ENCODE data around the gene LPAR1. TPM values are rescaled to one million over a fixed set of nuclear protein-coding genes. Genes with fewer than 3 reads are reported as not detected.

Gene LPAR1
- total RNA-seq, 2 experiments from 2014 or later, result not detected

DNA sequence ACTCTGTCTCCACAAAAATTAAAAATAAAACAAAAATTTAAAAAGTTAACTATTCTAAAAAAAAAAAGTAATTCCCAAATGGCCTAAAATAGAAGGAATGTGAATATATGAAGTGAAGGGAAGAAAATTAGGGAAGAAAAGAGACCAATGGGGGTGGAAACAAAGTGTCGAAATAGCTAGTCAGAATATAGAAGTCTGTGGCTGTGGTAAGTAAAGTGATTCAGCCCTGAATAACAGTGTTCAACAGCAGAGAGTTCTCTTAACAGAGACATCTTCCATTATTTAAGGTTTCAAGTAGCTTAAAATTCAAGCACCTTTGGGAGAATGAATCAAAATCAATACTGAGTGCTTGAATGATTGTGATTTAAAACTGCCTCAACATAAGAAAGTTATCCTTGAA, 51.7 kb downstream of the LPAR1 start:
- no peaks in the 10 kb centered on the region for H3K27me3 Mint-ChIP-seq
- H3K36me3 Mint-ChIP-seq, result no peaks in the 10 kb centered on the region
- no peaks in the 10 kb centered on the region for H3K4me1 Mint-ChIP-seq (ENCODE audit: low read depth)
- intact Hi-C loops (cut with micrococcal nuclease), result no loop called here
- H3K4me3 Mint-ChIP-seq, result no peak overlapping the region
- ChIA-PET CTCF (no interaction called here), POLR2A (no interaction called here)
- no peak for DNase-seq
- no peak overlapping the region for H3K27ac Mint-ChIP-seq
- peaks cover 2% of the 10 kb centered on the region for H3K9me3 Mint-ChIP-seq

DNA sequence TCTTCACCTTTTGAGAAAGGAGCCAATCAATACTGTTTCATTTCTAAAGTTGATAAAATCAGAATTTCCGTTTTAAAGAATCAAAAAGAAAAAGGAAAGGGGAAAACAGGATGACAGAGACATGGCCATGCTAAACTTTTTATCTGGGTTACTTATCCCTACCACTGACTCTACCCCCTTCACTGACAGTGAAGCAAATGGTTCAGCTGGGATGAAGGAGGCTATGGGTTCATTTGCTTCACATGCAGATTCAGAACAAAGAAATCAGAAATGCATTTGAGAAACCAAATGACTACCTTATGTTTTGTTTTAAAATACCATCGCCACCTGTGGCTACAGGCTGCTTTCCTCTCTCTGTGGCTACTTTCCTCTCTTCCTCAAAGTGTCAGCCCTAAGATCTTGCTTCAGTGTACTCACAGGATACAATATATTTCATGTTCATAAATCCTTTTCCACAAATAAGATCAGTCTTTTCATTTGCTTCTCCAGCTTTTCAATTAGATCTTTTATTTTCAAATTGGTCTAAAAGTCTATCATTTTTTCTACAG, 53.3 kb downstream of the LPAR1 start:
- no peak overlapping the region for H3K27ac Mint-ChIP-seq
- no peak overlapping the region for H3K4me3 Mint-ChIP-seq
- no peaks in the 10 kb centered on the region for H3K36me3 Mint-ChIP-seq
- intact Hi-C loops (cut with micrococcal nuclease), result no loop called here
- peaks cover 2% of the 10 kb centered on the region for H3K9me3 Mint-ChIP-seq
- no peaks in the 10 kb centered on the region for H3K4me1 Mint-ChIP-seq (ENCODE audit: low read depth)
- no peak for DNase-seq
- ChIA-PET CTCF (no interaction called here), POLR2A (no interaction called here)
- no peaks in the 10 kb centered on the region for H3K27me3 Mint-ChIP-seq

DNA sequence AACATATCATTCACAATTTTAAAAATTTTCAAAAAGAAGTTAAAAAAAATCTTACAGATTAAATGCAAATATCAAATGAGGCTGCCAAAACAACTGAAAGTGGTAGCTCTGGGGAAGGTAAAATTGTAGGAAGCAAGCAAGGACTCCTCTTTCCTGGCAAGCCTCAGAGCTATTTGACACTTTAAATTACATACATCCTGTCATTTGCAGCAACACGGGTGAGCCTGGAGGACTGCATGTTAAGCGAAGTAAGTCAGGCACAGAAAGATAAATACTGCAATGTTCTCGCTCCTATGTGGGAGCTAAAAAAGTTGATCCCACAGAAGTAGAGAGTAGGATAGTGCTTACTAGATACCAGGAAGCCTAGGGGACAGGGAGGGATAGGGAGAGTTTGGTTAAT, 58.0 kb downstream of the LPAR1 start:
- Mint-ChIP-seq H3K27ac (no peak overlapping the region), H3K27me3 (no peaks in the 10 kb centered on the region), H3K4me3 (no peak overlapping the region), H3K36me3 (no peaks in the 10 kb centered on the region), H3K9me3 (peaks cover 2% of the 10 kb centered on the region), H3K4me1 (ENCODE audit: low read depth) (no peaks in the 10 kb centered on the region)
- CTCF ChIA-PET, result no interaction called here
- intact Hi-C loops (cut with micrococcal nuclease), result no loop called here
- POLR2A ChIA-PET, result no interaction called here
- no peak for DNase-seq

DNA sequence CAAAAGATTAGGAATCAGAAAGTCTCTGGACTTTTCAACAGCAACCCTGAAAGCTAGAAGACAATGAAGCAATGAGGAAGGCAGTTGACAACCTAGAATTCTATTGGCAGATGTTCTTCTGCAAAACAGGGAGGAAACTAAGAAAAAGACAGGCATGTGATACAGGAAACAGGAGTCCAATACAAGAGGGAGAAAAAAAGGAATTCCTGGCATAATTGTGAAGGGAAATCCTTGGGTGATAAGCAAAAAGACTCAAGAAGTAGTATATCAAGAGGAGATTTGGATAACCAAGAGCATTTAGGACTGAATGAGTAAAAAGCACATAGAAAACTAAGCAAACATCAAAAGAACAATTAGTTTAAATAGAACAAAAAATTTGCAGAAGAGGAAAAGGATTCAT, 58.6 kb downstream of the LPAR1 start:
- ChIA-PET POLR2A (no interaction called here), CTCF (no interaction called here)
- no peaks in the 10 kb centered on the region for H3K36me3 Mint-ChIP-seq
- DNase-seq, result no peak
- intact Hi-C loops (cut with micrococcal nuclease), result no loop called here
- no peak overlapping the region for H3K4me3 Mint-ChIP-seq
- no peaks in the 10 kb centered on the region for H3K27me3 Mint-ChIP-seq
- no peak overlapping the region for H3K27ac Mint-ChIP-seq
- H3K9me3 Mint-ChIP-seq, result peaks cover 2% of the 10 kb centered on the region
- no peaks in the 10 kb centered on the region for H3K4me1 Mint-ChIP-seq (ENCODE audit: low read depth)

DNA sequence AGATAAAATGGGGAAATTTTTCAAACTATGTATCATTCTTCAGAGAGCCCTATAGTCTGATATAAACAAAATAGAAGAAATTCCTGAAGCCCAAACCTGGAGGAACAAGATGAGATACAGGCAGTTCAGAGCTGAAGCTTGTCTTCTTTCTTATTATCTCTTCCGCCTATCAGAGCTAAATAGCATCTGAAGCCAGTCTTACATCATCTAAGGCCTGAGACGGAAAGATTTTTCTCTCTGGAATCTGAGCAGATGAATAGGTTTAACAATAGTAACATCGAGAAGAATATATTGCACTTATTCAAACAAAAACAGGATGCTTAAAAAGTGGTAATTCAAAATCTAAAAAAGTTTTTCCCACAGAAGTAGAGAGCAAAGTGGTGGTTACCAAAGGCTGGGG, 59.8 kb downstream of the LPAR1 start:
- POLR2A ChIA-PET, result no interaction called here
- intact Hi-C loops (cut with micrococcal nuclease), result no loop called here
- Mint-ChIP-seq H3K36me3 (no peaks in the 10 kb centered on the region), H3K27me3 (no peaks in the 10 kb centered on the region), H3K9me3 (peaks cover 2% of the 10 kb centered on the region), H3K4me3 (no peak overlapping the region), H3K27ac (no peak overlapping the region), H3K4me1 (ENCODE audit: low read depth) (no peaks in the 10 kb centered on the region)
- CTCF ChIA-PET, result no interaction called here
- DNase-seq, result no peak

DNA sequence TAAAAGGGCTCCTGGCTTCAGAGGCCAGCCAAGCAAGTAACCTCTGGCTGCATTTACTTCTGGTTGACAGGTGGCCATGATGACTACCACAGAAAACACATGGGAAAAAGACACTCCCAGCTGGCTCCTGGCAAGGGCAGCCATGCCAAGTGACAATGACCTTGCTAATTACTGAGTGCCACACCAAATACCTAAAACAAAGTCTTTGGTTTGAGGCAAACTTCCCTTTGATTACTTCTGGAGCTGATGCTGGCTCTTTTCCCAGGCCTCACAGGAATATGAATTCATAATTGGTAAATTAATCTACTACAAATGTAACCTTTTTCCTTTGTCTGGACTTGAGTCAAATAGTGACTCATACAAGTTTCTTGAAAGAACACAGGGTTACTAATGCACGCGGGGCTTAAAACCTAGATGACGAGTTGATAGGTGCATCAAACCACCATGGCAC, 61.0 kb downstream of the LPAR1 start:
- no peak overlapping the region for H3K27ac Mint-ChIP-seq
- DNase-seq, result no peak
- peaks cover 2% of the 10 kb centered on the region for H3K9me3 Mint-ChIP-seq
- ChIA-PET CTCF (no interaction called here), POLR2A (no interaction called here)
- intact Hi-C loops (cut with micrococcal nuclease), result no loop called here
- H3K4me3 Mint-ChIP-seq, result no peak overlapping the region
- H3K36me3 Mint-ChIP-seq, result no peaks in the 10 kb centered on the region
- no peaks in the 10 kb centered on the region for H3K27me3 Mint-ChIP-seq
- no peaks in the 10 kb centered on the region for H3K4me1 Mint-ChIP-seq (ENCODE audit: low read depth)

DNA sequence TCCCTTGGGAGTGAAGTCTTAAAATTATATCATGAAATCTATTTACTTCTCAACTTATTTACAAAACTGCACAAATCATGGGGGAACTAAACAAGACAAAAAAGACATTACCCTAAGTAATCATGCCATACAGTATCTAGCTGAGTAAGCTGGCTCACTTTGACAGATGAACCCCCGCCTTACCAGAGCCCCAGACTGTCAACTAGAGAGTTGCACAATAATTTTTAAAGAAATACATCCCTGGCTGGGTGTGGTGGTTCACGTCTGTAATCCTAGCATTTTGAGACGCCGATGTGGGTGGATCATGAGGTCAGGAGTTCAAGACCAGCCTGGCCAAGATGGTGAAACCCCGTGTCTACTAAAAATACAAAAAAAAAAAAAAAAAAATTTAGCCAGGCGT, 62.3 kb downstream of the LPAR1 start:
- Mint-ChIP-seq H3K27ac (no peak overlapping the region), H3K36me3 (no peaks in the 10 kb centered on the region), H3K27me3 (no peaks in the 10 kb centered on the region), H3K9me3 (no peaks in the 10 kb centered on the region), H3K4me3 (no peak overlapping the region), H3K4me1 (ENCODE audit: low read depth) (no peaks in the 10 kb centered on the region)
- CTCF ChIA-PET, result no interaction called here
- intact Hi-C loops (cut with micrococcal nuclease), result no loop called here
- DNase-seq, result no peak
- POLR2A ChIA-PET, result no interaction called here

DNA sequence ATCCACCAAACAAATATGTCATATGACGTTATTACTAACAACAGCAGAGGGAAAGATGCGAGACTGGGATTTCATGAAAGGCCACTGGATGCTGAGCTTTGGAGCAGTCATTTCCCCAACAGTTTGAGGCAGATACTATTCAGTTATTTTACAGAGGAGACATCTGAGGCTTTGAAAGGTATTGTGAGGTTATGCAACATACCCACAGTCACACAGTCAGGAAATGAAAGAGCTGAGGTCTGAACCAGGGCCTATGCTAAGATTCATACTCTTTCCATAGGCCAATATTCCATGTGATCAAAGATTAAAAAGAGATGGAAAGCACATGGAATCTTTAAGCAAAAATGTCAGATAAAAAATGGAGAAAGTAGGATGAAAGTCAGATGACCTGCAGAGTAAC, 63.0 kb downstream of the LPAR1 start:
- no peaks in the 10 kb centered on the region for H3K36me3 Mint-ChIP-seq
- no peaks in the 10 kb centered on the region for H3K4me1 Mint-ChIP-seq (ENCODE audit: low read depth)
- H3K27me3 Mint-ChIP-seq, result no peaks in the 10 kb centered on the region
- CTCF ChIA-PET, result no interaction called here
- H3K4me3 Mint-ChIP-seq, result no peak overlapping the region
- no peak overlapping the region for H3K27ac Mint-ChIP-seq
- POLR2A ChIA-PET, result no interaction called here
- DNase-seq, result no peak
- intact Hi-C loops (cut with micrococcal nuclease), result no loop called here
- no peaks in the 10 kb centered on the region for H3K9me3 Mint-ChIP-seq

DNA sequence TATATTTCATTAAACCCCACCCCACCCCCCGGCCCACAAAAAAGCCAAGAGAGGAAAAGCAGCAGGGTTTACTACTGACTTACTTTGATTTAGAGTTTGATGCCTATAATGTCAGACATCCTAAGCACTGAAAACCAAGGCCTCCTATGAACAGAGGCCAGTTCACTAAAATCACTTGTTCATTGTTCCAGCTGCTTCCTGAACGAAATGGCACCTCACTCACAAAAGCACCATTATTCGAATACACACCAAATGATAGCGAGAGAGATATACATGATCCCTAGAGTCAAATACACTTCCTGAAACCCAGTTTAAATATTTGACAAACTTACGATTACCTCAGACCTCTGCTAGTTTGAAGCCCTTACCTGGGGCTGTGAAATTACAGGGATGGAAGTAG, 66.6 kb downstream of the LPAR1 start:
- Mint-ChIP-seq H3K27me3 (no peaks in the 10 kb centered on the region), H3K4me3 (no peak overlapping the region), H3K36me3 (no peaks in the 10 kb centered on the region), H3K4me1 (ENCODE audit: low read depth) (no peaks in the 10 kb centered on the region), H3K27ac (no peak overlapping the region), H3K9me3 (no peaks in the 10 kb centered on the region)
- CTCF ChIA-PET, result no interaction called here
- intact Hi-C loops (cut with micrococcal nuclease), result no loop called here
- POLR2A ChIA-PET, result no interaction called here
- DNase-seq, result no peak

DNA sequence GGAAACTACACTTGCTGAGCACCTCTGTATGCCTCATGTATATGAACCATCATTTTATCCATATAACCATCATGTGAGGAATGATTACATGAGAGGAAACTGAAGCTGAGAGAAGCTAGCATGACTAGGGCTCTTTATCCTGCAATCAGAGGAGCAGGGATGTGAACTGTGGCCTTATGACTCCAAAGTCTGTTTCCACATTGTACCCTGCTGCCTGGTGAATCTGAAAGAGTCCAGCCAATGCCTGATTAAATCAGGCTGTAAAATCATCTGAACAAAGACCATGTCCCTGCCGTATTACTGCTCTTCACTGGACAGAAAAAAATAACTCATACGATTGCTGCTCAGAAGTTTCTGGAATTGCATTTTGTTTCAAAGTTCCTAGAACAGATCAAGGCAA, 67.0 kb downstream of the LPAR1 start:
- no peaks in the 10 kb centered on the region for H3K9me3 Mint-ChIP-seq
- POLR2A ChIA-PET, result no interaction called here
- H3K4me3 Mint-ChIP-seq, result no peak overlapping the region
- intact Hi-C loops (cut with micrococcal nuclease), result no loop called here
- no peak overlapping the region for H3K27ac Mint-ChIP-seq
- CTCF ChIA-PET, result no interaction called here
- DNase-seq, result no peak
- H3K27me3 Mint-ChIP-seq, result no peaks in the 10 kb centered on the region
- no peaks in the 10 kb centered on the region for H3K4me1 Mint-ChIP-seq (ENCODE audit: low read depth)
- H3K36me3 Mint-ChIP-seq, result no peaks in the 10 kb centered on the region

DNA sequence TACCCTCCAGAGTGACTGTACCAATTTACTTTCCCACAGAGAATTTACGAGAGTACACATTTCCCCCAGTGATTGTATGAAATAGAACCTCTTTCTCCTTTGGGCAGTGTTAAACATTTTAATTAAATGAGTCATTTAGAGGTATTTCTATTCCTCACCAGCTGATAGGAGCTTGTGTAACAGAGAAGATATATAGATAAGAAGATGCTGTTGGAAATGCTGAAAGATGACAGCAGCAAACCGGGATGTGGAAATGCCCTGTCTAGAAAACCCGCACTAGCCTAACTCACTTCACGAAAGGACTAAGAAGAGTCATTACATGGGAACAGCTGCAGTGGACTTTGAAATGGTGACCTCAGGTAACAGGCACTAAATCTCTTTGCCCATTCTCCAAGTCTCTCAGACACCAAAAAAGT, 68.3 kb downstream of the LPAR1 start:
- H3K27ac Mint-ChIP-seq, result no peak overlapping the region
- H3K4me1 Mint-ChIP-seq (ENCODE audit: low read depth), result no peaks in the 10 kb centered on the region
- no peaks in the 10 kb centered on the region for H3K36me3 Mint-ChIP-seq
- no peaks in the 10 kb centered on the region for H3K27me3 Mint-ChIP-seq
- intact Hi-C loops (cut with micrococcal nuclease), result no loop called here
- no peaks in the 10 kb centered on the region for H3K9me3 Mint-ChIP-seq
- ChIA-PET POLR2A (no interaction called here), CTCF (no interaction called here)
- no peak overlapping the region for H3K4me3 Mint-ChIP-seq
- DNase-seq, result no peak

DNA sequence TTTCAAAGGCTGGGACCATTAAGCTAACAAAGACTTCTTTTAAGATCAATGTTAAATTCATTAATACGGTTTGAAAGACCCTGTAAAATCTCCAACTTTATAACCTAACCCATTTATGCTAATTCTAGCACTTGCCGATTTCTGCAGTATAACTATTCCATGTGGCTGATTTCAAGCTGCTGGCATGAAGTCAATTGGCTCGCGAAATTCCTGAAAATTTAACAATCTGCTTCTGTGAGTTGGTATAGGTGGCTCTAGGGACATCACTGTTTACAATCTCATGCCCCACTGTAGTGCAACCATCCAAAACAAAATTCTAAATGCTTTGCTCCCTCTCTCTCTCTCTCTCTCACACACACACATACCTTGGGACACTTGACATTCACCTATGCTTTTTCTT, 70.2 kb downstream of the LPAR1 start:
- Mint-ChIP-seq H3K4me3 (no peak overlapping the region), H3K27me3 (no peaks in the 10 kb centered on the region), H3K4me1 (ENCODE audit: low read depth) (no peaks in the 10 kb centered on the region), H3K9me3 (no peaks in the 10 kb centered on the region), H3K36me3 (no peaks in the 10 kb centered on the region), H3K27ac (no peak overlapping the region)
- ChIA-PET CTCF (no interaction called here), POLR2A (no interaction called here)
- intact Hi-C loops (cut with micrococcal nuclease), result no loop called here
- no peak for DNase-seq

DNA sequence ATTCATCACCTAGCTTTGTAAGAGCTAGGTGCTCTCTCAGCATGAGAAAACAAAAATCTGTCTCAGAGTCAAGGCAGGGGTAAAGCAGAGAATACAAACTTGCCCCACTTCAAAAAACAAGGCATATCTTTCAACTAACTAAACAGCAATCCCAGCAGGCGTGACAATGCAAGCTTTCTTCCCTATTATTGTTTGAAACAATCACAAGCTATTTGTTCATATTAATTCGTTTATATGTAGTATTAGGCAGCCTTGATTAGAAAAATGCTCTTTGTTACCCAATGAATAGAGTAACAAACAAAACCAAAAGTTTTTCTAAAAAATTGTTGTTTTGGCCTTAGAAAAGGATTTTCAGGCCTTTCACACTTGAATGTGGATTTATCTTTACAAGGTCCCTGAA, 71.1 kb downstream of the LPAR1 start:
- ChIA-PET CTCF (no interaction called here), POLR2A (no interaction called here)
- H3K9me3 Mint-ChIP-seq, result no peaks in the 10 kb centered on the region
- no peaks in the 10 kb centered on the region for H3K36me3 Mint-ChIP-seq
- intact Hi-C loops (cut with micrococcal nuclease), result no loop called here
- H3K4me3 Mint-ChIP-seq, result no peak overlapping the region
- no peak overlapping the region for H3K27ac Mint-ChIP-seq
- H3K27me3 Mint-ChIP-seq, result no peaks in the 10 kb centered on the region
- no peak for DNase-seq
- no peaks in the 10 kb centered on the region for H3K4me1 Mint-ChIP-seq (ENCODE audit: low read depth)

DNA sequence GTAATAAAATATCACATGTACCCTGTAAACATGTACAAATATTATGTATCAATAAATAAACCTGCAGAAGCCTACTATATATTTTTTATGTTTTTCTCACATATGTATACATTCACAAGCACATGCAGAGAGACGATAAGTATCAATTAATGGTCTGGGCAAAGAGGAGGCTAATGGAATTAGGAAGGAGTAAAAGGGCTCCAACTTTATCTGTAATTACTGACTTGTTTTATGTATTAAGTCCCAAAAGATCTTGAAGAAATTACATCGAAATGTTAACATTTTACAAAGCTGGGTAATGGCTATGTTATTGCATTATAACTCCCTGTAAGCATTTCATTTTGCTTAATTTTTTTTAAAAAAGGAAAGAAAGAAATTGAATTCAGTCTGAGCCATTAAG, 78.0 kb downstream of the LPAR1 start:
- Mint-ChIP-seq H3K27ac (no peak overlapping the region), H3K9me3 (peaks cover 17% of the 10 kb centered on the region), H3K36me3 (no peaks in the 10 kb centered on the region), H3K27me3 (no peaks in the 10 kb centered on the region), H3K4me1 (ENCODE audit: low read depth) (no peaks in the 10 kb centered on the region), H3K4me3 (no peak overlapping the region)
- intact Hi-C loops (cut with micrococcal nuclease), result no loop called here
- DNase-seq, result no peak
- POLR2A ChIA-PET, result no interaction called here
- CTCF ChIA-PET, result no interaction called here

Measured in activated CD4-positive, alpha-beta memory T cell treated with anti-CD3 and anti-CD28 coated beads for 36 hours (primary cell).